Measurements from ENCODE around the gene TMEM63A.
"Not testable (repeated sequence)": the region's sequence is repeated elsewhere in the genome, so short reads cannot be mapped to it uniquely, and the experiment has no call there.

- not testable (repeated sequence) for TF ChIP-seq CTCF, POLR2A (IDR thresholded peaks at IDR 0.05)
Measured at GRCh38 chr1:225806736-225807135, 75.4 kb downstream of the TMEM63A start.
